ENCODE measurements around the gene KIAA1614.

DNA sequence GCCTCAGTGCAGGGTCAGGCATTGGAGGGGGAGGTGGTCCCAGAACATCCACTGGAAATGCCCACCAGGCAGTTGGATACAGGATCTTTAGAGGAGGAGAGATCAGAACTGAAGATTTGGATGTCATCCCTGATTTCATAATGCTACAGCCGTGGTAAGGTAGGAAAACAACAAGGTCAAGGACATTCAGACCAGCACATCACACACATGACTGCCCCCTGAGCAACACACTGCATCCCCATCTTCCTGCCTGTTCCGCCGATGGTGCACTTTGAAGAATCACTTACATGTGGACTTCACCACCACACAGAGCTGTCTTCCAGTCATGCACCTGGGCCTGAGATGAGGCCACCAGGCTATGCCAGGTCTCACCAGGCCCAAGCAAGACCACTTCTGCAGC, 16.7 kb downstream of the KIAA1614 start:
- TF ChIP-seq CTCF (IDR thresholded peaks at IDR 0.05 in 2 of 3, conservative IDR thresholded peaks at IDR 0.05 in 1 of 3; ENCODE audit: control insufficient read depth in 2 of 3, extremely low read depth in 1 of 3, insufficient read depth in 1 of 3, low read depth in 3 of 3, low read length in 3 of 3) (no peak), ZZZ3 (IDR thresholded peaks at IDR 0.05; ENCODE audit: control insufficient read depth, insufficient read length, low read depth) (no peak), STAT1 (conservative IDR thresholded peaks at IDR 0.05) (no peak), RAD21 (IDR thresholded peaks at IDR 0.05; ENCODE audit: insufficient read depth, low read depth, low read length) (no peak), GABPA (IDR thresholded peaks at IDR 0.05; ENCODE audit: low read depth) (no peak), BRCA1 (IDR thresholded peaks at IDR 0.05; ENCODE audit: low read depth, low read length) (no peak), SUPT20H (IDR thresholded peaks at IDR 0.05; ENCODE audit: borderline replicate concordance, control insufficient read depth, low read depth, low read length) (no peak), POLR2A (IDR thresholded peaks at IDR 0.05; ENCODE audit: low read depth, low read length) (no peak), YY1 (IDR thresholded peaks at IDR 0.05; ENCODE audit: low read depth, low read length) (no peak), PAX5 (IDR thresholded peaks at IDR 0.05; ENCODE audit: borderline replicate concordance, low read depth, low read length) (no peak), NR2F1 (conservative IDR thresholded peaks at IDR 0.05) (no peak)
- TF ChIP-seq, protein P1, sequence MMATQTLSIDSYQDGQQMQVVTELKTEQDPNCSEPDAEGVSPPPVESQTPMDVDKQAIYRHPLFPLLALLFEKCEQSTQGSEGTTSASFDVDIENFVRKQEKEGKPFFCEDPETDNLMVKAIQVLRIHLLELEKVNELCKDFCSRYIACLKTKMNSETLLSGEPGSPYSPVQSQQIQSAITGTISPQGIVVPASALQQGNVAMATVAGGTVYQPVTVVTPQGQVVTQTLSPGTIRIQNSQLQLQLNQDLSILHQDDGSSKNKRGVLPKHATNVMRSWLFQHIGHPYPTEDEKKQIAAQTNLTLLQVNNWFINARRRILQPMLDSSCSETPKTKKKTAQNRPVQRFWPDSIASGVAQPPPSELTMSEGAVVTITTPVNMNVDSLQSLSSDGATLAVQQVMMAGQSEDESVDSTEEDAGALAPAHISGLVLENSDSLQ (IDR thresholded peaks at IDR 0.05), result no peak

Data from GM12878 (cell line).